Epidermal melanocyte (primary cell): ENCODE data around the gene CAMTA1.

ENCODE experiments used
- DNase-seq: peaks from one replicate; pipeline ENCODE4 v3.0.0; 2011; ENCODE audit warnings: low spot score; ENCODE audit not compliant: insufficient read length

Gene CAMTA1

DNA sequence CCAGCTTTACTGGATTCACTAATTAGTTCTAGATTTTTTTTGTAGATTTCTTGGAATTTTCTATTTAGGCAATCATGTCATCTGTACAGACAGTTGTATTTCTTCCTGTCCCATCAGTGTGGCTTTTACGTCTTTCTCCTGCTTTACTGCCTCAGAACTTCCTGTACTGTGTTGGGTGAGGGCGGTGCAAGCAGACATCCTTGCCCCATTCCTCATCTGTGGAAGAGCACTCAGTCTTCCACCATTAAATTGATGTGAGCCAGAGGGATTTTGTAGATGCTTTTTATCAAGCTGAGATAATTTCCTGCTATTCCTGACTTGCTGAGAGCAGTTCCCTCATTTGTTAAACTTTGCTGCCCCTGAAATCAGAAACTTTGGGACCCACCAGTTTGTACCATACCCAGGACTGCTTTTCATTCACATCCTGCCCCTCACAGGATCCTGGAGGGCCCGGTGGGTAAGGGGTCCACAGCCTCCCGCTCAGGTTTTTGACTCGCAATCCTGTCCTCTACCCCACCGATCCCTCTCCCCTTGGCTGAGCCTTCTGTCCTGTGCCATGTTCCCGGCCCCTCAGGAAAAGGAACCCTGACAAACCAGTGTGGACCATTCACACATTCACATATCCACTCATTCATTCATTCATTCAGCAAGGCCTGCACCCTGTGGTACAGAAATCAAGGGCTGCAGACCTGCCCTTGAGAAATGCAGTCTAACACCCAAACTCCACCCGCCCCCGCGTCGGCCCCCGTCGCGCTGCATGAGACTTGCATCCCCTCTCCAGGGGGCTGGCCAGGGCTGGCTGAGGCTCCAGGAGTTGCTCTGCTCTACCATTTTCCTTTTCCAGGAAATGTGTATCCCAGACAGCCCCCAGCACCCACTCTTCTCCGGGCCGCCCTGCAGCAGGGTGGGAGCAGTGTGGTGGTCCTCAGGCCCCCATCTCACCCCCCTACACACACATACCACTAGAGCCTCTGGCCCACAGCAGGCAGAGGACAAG is 739.4 kb downstream of the CAMTA1 start:
- no peak for DNase-seq

DNA sequence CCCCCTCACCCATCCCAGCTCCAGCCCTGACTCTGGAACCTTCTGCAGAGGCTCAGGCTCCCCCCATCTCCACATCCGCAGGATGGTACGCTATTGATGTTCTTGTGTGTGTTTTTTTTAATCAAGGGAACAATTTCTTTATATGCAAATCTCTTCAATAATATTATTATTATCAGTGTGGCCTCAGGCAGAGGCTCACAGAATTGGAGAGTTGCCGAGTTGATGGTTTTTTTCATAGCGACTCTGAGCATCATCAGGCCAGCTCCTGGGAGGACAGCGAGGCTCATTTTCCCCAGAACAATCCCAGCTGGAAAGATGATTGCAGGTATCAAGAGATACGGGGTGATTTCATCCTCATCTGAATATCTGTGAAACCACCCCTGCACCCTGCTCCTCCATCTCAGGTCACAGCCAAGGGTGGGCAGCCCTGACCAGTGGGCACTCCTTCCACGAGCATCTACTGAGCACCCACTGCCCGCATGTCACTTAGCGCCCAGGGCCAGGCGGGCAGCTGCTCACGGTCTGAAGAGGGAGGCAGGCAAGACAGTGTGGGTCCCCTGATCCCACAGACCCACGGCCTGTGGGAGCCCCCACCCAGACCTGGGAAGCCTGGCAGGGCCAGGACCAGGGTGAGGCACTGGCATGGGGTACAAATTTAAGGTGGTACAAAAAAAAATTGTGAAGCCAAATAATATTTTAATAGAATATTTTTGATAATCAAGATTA is 740.2 kb downstream of the CAMTA1 start:
- DNase-seq = no peak

DNA sequence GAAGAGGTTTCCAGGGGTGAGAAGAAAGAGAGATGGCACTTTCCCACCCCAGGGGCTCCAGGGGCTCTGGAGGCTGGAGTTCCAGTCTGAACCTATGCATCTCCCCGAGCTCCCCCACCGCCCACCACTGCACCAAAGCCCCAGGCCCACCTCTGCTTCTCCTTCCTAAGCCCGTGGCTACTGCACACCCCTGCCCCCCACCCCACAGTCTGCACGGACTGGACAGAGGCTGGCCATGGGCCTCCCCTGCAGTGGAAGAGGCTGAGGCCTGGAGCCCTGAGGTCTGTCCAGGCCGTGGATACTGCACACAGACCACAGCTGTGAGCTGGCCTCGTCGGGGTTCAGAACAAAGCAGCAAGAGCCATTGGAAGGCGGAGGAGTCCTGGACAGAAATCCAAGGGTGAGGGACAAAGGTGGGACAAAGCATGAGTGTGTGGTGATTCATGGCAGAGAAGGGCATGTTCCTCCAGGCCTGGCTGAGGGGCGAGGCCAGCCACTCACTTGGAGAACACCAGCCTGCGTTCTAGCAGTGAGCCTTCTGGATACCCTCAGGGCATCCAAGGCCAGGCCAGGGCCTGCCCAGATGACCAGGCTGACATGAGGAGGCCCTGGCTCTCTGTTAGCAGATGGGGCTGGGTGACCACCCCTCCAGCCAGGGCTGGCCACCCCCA is 741.1 kb downstream of the CAMTA1 start:
- no peak for DNase-seq

DNA sequence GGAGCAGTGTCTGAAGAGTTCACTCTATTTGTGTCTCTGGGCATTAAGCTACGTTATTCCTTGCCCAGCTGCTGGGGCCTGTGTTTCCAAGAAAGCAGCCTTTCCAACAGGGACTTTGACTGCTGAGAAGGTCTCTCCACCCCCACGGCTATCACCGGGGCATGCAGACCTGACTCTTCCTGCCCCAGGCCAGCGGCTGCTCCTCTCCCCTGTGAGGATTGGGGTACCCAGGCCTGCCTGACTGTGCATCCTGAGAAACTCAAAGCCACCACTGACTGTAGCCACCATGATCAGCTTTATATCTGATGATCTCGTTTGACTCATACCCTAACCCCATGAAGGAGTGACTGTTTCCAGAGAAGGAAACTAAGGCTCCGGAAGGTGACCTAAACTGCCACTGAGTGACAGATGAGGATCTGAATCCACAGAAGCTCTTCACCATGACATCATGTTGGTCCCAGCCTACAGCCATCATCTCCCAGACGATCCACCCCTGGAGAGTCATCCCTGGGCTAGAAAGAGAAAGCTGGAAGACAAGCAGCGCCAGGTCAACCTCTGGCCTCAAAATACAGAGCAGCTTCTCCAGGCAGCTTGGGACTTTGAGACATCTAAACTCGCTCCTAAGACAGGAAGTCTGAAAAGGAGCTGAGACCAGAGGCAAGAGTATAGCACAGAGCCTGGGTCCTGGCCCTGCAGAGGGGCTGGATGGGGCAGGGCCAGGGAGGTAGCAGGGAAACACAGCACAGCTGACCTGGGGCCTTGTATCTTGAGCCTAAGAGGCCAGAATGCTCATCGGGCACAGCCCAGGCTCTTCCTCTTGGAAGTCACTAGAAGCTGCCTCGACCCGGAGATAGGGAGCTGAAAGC is 741.8 kb downstream of the CAMTA1 start:
- DNase-seq = no peak

DNA sequence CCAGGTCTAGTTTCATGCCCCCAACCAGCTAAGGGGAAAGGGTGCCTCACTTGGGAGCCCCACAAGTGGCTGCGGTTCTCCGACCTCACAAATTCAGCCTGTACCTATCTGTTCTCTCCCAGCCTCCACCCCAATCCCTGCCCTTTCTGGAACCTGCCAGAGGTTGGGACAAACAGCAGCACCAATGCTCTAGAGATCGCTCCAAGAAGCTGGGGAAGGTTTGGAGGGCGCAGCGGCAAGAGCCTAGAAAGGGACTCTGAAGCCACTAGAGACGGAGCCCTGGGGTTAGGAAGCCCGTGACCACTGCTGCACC is 742.4 kb downstream of the CAMTA1 start:
- DNase-seq = no peak

DNA sequence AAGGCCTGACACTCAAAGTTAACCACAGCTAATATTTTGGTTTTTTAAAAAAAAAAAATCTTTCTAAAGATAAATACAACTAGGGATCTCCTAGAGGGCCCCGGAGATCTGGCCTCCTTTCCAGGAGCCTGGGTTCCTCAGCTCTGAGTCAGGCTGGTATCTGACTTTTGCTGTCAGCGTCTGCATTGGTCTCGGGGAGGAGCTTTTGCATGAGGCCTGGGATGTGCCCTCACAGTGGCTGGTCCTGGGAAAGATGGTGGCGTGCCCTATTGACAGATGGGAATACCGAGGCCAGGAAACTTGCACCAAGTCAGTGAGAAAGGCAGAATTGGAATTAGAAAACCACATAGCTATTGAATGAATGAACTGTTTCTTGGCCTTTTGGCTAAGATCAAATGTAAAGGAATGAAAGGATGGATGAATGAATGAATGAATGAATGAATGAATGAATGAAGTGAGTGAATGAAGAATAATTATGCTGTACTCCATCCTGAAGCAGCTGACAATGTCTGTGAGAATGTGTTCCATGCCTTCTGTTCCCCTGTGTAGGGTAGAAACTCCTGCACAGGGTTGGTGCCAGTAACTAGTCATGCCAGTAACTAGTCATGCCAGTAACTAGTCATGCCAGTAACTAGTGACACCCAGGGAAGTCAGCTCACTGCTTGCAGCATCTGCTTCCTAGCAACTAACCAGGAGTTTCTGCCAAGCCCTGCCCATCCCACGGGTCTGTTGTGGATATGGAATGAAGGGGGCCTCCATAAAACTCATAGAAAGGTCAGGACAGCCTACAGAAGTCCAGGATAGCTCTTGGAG is 743.3 kb downstream of the CAMTA1 start:
- no peak for DNase-seq

DNA sequence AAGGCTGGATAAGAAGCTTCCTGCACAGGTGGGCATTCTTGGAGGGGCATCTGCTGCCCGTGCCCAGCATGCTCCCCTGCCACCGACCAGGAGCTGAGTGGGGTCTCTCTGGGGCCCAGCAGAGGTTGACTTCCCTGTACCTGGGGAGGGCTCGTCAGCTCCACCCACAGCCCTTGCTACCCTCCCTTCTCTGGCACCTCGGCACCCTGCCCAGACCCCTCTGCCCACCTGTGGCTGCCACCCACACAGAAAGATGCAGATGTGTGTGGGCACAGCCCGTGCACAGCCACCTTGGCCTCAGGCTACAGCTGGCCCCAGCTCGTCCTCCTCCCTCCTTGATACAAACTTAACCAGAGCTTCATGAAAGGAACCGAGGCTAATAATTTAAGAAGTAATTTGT is 744.7 kb downstream of the CAMTA1 start:
- DNase-seq = no peak

DNA sequence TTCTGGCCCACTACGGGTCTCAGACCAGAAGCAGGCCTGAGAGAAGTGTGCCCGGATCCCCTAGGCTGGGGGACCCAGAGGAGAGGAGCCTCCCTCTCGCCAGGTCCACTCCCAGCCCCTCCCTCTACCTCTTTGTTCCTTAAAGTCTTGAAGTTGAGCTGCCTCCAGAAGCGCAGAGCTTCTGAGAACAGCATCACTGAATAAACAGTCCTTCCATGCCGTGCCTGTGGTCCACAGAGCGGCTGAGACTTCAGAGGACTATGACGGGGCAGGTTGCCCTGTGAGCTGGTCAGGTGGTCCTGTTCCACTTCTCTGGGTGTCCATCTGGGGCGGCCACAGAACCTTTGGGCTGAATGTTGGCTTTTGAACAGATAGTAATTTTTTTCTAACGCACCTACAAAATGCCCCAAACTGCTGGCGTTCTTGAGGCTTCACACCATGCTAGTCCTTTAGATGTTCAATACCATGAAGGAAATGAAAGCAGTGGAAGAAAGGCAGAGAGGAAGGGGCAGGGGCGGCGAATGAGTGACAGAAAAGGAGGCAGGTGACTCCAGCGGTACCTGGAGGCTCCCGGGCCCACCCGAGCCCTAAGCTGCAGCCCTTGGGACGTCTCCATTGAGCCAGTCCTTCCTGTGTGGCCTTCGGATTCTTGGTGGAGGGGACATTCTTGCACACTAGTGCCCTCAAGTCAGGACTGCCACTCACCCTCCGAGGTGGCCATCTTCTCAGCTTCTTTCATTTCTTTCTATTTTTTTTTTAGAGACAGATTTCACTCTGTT is 746.5 kb downstream of the CAMTA1 start:
- DNase-seq = no peak

DNA sequence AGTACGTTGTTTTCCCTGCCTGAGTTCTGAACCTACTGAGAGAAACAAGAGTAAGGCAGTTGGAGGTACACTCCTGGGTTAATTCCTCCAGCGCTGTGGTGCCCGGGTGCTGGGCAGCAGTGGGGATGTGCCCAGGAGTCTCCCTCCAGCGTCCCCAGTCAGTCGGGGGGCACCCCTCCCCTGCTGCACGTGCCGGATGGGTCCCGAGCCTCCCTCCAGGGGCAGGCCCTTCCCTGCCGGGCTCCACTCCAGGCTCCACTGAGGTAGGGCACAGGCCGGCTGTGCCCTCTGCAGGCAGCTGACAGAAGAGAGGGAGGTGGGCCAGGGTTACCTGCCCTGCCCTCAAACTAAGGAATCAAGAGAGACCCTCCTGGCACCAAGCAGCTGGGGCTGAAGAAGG is 747.8 kb downstream of the CAMTA1 start:
- DNase-seq = no peak

DNA sequence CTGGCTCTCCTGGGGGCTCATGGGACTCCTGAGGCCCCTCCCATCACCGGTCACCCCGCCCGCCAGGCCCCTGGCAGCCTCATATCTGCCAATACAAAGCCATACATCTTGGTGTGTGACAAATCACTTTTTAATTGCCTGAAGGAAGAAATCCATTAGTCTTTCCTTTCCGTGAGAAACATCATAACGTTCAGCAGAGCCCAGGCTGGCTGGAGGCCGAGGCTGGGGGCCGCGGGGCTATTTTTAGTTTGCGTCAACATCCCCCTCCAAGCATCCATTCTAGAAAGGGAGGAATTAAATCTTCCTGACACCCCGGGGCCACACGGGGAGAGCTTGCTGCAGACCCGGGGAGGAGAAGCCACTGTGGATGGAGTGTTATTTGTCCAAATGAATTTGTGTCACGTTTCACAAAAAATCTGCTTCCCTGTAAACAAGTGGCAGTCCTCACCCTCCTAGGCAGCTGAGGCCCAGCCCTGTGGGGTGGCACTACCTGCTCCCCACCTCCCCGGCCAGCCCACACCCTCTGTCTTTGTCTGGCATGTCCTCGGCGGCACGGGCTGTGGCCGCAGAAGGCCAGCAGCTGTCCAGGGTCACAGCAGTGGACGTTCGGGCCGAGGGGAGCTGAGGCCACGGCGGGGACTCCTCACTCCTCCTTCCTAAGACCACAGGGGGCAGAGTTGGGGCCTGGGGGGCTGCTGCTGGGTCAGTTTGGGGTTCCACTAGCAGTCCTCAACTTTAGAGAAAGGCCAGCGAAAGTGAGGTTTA is 749.0 kb downstream of the CAMTA1 start:
- DNase-seq = no peak

DNA sequence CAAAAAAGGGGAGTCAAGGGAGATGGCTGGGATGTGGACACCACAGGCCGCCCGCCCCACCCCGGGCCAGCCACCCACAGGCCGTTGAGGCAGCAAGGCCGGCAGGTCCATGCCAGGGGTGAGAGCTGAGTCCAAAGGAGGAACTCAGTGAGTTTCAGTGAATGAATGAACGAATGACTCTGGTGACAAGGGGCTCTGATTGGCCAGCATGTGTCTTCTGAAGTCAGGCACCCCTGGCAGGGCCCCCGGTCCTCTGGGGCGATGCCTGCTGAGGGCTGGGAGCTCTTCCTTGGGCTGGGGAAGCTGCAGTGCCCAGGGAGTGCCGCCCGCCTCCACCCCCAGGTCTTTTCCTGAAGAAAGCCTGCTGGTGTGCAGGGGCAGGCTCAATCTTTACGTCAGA is 749.8 kb downstream of the CAMTA1 start:
- no peak for DNase-seq

DNA sequence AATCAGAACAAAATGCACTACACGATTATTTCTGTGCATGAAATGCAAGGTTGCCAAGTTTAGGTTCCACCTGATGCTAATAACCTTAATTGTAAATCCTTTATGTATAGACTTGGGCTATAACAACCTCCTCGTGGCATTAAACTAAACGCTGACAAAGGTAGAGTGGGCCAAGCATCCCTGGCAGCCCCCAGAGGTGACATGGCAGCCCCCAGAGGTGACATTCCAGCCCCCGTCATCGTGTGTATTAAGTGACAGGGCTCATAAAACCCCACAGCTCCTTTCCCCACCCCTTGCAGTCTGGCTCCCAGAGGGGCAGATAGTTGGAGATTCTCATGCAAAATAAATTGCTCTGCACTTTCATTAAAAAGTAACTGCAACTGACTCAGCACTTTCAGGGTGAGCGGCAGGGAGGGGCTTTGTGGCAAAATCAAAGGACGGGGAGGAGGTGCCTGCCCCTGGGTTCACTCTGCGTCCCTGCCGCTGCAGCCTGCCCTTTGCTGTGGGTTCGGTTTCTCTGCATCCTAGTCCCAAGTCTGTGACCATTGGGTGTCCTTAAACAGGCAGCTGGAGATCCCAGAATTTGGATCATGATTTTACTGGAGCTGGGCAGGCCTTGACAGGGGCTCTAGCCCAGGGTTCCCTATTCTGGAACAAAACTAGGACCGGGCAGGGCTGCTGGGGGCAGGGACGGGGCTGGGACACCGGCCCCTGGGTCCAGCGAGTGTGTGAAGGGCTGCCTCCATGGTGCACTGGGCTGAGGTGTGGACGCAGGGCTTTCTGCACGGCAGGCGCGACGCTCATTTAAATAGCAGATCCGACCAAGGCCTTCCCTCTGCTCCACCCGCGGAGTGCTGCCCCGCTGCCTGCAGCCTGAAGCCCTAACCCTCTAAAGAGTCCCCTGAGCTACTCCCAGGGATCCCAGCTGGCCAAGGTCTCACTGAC is 751.0 kb downstream of the CAMTA1 start:
- DNase-seq = no peak

DNA sequence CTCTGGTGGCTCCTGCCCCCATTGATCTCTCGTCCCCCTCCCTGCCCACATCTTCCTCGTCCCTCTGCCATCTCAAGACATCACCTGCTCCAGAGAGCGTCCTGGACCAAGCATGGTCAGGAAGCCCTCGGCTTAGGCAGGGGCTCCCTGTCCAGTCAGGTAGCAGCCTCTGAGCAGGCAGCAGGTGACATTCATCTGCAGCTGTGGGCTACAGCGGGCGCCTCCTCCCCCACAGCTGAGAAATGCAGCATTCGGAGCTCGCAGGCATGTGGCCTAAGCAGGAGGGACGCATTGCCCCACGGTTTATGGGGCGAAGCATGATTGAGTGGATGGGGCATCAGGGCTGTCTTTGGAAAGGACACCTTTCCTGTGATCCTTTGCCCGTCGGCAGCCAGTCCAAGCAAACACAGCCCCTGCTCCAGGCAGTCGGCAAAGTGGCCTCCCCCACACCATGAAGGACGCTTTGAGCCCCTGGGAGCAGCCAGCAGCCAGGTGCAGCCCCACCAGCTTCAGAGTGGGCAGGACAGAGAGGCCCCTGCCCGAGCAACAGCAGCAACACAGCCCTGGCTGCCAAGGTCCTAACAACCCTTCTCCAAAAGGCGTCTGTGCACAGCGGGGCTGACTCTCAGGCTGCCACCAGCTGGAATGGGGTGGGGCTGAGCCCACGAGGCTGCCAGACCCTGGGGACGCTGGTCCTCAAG is 751.8 kb downstream of the CAMTA1 start:
- no peak for DNase-seq

DNA sequence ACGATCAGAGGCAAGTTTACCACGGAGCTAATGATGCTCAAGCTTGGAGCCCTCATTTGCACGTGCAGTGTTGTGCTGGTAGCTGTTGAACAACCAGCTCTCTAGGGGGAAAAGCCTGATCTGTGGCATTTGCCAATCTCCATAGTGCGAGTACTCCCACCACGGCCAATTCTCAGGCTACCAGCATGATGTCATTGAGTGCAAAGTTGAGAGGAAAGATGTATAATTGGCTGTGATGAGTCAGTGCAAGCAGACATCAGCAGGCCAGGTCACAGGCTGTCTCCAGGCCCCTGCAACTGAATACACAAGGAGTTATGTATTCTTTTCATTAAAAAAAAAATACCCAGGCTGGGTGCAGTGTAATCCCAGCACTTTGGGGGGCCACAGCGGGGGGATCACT is 752.8 kb downstream of the CAMTA1 start:
- DNase-seq = no peak

DNA sequence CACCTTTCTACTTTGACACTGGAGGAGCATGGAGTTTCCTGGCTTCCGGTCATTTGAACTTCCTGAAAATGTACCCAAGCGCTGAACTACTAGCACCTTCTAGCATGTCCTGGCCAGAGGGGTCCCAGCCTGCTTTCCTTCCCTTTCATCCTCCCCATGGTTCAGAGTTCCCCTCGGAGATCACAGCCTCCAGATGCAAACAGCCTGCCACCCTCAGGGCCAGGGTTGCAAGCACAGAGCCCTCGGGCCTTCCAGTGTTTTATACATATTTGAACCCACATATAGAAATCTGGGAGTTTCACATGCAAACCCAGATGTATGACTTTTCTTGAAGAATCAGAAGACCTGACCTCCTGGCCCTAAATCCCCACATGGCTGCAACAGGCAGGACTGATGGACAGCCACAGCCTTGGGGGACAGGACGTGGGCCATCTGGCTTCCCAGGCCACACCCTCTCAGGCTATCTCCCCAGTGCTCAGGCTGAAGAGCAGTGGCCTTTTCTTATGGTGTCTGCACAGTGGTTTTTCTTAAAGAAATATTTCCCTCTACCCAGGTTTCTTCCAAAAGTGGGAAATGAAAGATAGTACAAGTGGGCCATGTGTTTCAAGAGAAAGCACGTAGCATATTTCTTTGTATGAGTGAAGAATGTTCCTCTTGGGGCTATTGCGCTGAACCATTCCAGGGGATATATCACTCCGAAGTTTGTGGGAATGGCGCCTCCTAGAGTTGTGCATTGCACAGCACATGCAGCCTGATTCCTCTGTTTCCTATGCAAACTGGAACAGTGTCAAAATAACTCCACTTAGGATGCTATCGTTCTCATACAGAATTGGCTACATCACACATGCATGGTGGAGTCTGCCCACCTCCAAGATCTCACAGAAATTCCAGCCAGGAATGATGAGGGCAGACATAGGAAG is 753.9 kb downstream of the CAMTA1 start:
- no peak for DNase-seq

DNA sequence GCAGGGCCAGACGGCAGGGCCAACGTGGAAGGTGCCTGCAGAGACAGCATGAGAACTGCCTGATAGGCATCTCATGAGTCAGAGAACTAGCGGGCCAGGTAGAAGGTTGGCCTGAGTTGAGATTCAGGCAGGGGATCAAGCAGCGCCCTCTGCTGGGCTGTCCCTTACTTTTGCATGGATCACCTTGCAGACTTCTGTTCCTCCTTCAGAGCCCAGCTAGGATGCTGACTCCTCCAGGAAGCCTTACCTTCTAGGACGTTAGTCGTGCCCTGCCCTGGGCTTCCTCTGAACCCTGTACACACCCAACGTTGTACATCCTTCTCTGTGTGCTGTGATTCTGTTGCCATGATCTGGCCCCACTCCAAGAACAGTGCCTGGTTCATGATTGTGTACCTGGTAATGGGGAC is 754.5 kb downstream of the CAMTA1 start:
- DNase-seq = no peak
